Nephron progenitor cell (in vitro differentiated cells): ENCODE results near the gene EEF2KMT.
A peak's percentile ranks its signal among the peaks of the same experiment; 100 is the strongest.
"Not testable (repeated sequence)": the region's sequence is repeated elsewhere in the genome, so short reads cannot be mapped to it uniquely, and the experiment has no call there.

Experiments
- DNase-seq: peaks from one replicate; pipeline ENCODE4 v3.0.0; 2021
- H3K27ac Mint-ChIP-seq: 2 replicates; pipeline ENCODE4 v1.8.0; 2021; ENCODE audit warnings: mild to moderate bottlenecking, moderate library complexity, mixed read lengths
- H3K27me3 Mint-ChIP-seq: 2 replicates; pipeline ENCODE4 v1.8.0; 2021; ENCODE audit warnings: mild to moderate bottlenecking, low read depth, mixed read lengths; ENCODE audit not compliant: poor library complexity
- H3K36me3 Mint-ChIP-seq: 2 replicates; pipeline ENCODE4 v1.8.0; 2021; ENCODE audit warnings: low read depth, mixed read lengths
- H3K4me1 Mint-ChIP-seq: 2 replicates; pipeline ENCODE4 v1.8.0; 2021; ENCODE audit warnings: mixed read lengths
- H3K4me3 Mint-ChIP-seq: 2 replicates; pipeline ENCODE4 v1.8.0; 2021; ENCODE audit warnings: mild to moderate bottlenecking, moderate library complexity, mixed read lengths
- H3K9me3 Mint-ChIP-seq: 2 replicates; pipeline ENCODE4 v1.8.0; 2021; ENCODE audit warnings: mild to moderate bottlenecking, moderate library complexity, mixed read lengths
- TF ChIP-seq, protein P1 (sequence below): fragments of 200-600 bp; sonication (generic); IDR thresholded peaks from 2 replicates; pipeline ENCODE4 v1.5.0; 2021; ENCODE audit warnings: antibody characterized with exemption

The EEF2KMT gene

GRCh38 chr16:5108505-5109158 lies 11.0 kb upstream of the EEF2KMT start:
- Mint-ChIP-seq H3K36me3 (no peaks in the 10 kb centered on the region), H3K9me3 (no peaks in the 10 kb centered on the region), H3K4me3 (no peak overlapping the region), H3K27me3 (peaks cover 9% of the 10 kb centered on the region), H3K27ac (no peak overlapping the region), H3K4me1 (peaks cover 4% of the 10 kb centered on the region)
- TF ChIP-seq, protein P1, sequence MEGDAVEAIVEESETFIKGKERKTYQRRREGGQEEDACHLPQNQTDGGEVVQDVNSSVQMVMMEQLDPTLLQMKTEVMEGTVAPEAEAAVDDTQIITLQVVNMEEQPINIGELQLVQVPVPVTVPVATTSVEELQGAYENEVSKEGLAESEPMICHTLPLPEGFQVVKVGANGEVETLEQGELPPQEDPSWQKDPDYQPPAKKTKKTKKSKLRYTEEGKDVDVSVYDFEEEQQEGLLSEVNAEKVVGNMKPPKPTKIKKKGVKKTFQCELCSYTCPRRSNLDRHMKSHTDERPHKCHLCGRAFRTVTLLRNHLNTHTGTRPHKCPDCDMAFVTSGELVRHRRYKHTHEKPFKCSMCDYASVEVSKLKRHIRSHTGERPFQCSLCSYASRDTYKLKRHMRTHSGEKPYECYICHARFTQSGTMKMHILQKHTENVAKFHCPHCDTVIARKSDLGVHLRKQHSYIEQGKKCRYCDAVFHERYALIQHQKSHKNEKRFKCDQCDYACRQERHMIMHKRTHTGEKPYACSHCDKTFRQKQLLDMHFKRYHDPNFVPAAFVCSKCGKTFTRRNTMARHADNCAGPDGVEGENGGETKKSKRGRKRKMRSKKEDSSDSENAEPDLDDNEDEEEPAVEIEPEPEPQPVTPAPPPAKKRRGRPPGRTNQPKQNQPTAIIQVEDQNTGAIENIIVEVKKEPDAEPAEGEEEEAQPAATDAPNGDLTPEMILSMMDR = no peak
- DNase-seq = no peak

- not testable (repeated sequence) for H3K4me3 Mint-ChIP-seq, H3K27ac Mint-ChIP-seq, H3K9me3 Mint-ChIP-seq, H3K4me1 Mint-ChIP-seq, DNase-seq, H3K36me3 Mint-ChIP-seq
- peaks cover 11% of the 10 kb centered on the region for H3K27me3 Mint-ChIP-seq
Measured at GRCh38 chr16:5105039-5105438, 7.4 kb upstream of the EEF2KMT start.

- peaks cover 17% of the 10 kb centered on the region for H3K4me1 Mint-ChIP-seq
- not testable (repeated sequence) for H3K36me3 Mint-ChIP-seq, DNase-seq, H3K4me3 Mint-ChIP-seq, H3K27me3 Mint-ChIP-seq, H3K9me3 Mint-ChIP-seq, H3K27ac Mint-ChIP-seq
Measured at GRCh38 chr16:5103296-5104032, 5.9 kb upstream of the EEF2KMT start.

DNA sequence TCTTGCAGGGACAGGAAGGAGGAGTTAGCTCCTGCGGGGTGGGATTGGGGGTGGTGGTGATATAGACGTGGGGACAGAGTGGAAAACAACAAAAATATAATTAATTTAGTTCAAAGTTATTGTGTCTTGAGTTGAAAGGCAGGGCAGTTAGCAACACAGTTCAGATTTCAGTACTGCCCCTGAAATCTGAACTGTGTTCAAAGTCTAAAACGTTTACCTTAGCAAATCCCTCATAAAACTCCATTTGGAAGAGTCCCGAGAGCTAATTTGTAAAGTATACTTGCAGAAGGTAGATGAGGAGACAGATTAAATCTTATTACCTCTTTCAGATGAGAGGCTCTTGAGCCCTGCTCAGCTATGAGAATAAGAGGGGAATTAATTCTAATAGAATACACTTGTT lies 1.6 kb upstream of the EEF2KMT start:
- Mint-ChIP-seq H3K4me3 (peak overlapping the region; percentile 87), H3K4me1 (peaks cover 24% of the 10 kb centered on the region)
- H3K27ac Mint-ChIP-seq, DNase-seq, H3K9me3 Mint-ChIP-seq, H3K36me3 Mint-ChIP-seq, H3K27me3 Mint-ChIP-seq: not testable (repeated sequence)

GRCh38 chr16:5098221-5099159 lies 895 bp upstream of the EEF2KMT start:
- DNase-seq = peak; percentile 93
- Mint-ChIP-seq H3K27ac (peak overlapping the region; percentile 66), H3K4me3 (peak overlapping the region; percentile 89), H3K4me1 (peaks cover 24% of the 10 kb centered on the region)
- H3K36me3 Mint-ChIP-seq, H3K27me3 Mint-ChIP-seq, H3K9me3 Mint-ChIP-seq: not testable (repeated sequence)

- peak; percentile 48 for DNase-seq
- Mint-ChIP-seq H3K4me1 (peaks cover 24% of the 10 kb centered on the region), H3K4me3 (peak overlapping the region; percentile 89)
- not testable (repeated sequence) for H3K27me3 Mint-ChIP-seq, H3K27ac Mint-ChIP-seq, H3K9me3 Mint-ChIP-seq, H3K36me3 Mint-ChIP-seq
Measured at GRCh38 chr16:5097061-5097469, 530 bp downstream of the EEF2KMT start.

- Mint-ChIP-seq H3K27ac (peak overlapping the region; percentile 52), H3K4me3 (peak overlapping the region; percentile 89), H3K4me1 (peaks cover 24% of the 10 kb centered on the region)
- DNase-seq, H3K9me3 Mint-ChIP-seq, H3K36me3 Mint-ChIP-seq, H3K27me3 Mint-ChIP-seq: not testable (repeated sequence)
Measured at GRCh38 chr16:5096437-5097060, 1.0 kb downstream of the EEF2KMT start.

GRCh38 chr16:5095145-5095830 lies 2.3 kb downstream of the EEF2KMT start:
- not testable (repeated sequence) for H3K4me3 Mint-ChIP-seq, H3K27ac Mint-ChIP-seq, H3K9me3 Mint-ChIP-seq, H3K36me3 Mint-ChIP-seq, H3K27me3 Mint-ChIP-seq, DNase-seq
- H3K4me1 Mint-ChIP-seq = peaks cover 24% of the 10 kb centered on the region

- H3K4me3 Mint-ChIP-seq, H3K27me3 Mint-ChIP-seq, H3K27ac Mint-ChIP-seq, H3K9me3 Mint-ChIP-seq, H3K36me3 Mint-ChIP-seq, DNase-seq: not testable (repeated sequence)
- peaks cover 13% of the 10 kb centered on the region for H3K4me1 Mint-ChIP-seq
Measured at GRCh38 chr16:5093746-5094145, 3.8 kb downstream of the EEF2KMT start.

DNA sequence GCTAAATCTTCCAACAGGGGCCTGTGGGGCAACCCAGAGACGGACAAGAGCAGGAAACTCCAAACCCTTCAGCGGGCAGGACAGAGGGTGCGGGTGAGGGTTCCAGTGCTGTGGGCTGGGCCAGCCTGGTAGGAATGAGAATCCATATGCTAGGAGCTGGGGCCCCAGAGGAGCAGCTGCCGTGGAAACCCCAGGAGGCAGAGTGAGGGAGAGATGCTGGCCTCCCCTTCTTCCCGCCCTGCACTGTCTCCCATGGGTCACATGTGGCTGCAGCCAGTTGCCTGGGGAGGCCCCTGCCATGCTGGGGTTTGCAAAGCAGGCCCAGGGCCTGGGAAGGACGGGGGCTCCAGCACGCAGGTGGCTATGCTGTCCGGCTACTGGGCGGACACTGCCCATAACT lies 4.5 kb downstream of the EEF2KMT start:
- Mint-ChIP-seq H3K4me1 (peaks cover 11% of the 10 kb centered on the region), H3K27ac (peak overlapping the region; percentile 32)
- H3K4me3 Mint-ChIP-seq, H3K36me3 Mint-ChIP-seq, DNase-seq, H3K27me3 Mint-ChIP-seq, H3K9me3 Mint-ChIP-seq: not testable (repeated sequence)

- H3K4me3 Mint-ChIP-seq, H3K9me3 Mint-ChIP-seq, DNase-seq, H3K4me1 Mint-ChIP-seq, H3K27ac Mint-ChIP-seq, H3K27me3 Mint-ChIP-seq, H3K36me3 Mint-ChIP-seq: not testable (repeated sequence)
Measured at GRCh38 chr16:5090592-5090991, 7.0 kb downstream of the EEF2KMT start.

DNA sequence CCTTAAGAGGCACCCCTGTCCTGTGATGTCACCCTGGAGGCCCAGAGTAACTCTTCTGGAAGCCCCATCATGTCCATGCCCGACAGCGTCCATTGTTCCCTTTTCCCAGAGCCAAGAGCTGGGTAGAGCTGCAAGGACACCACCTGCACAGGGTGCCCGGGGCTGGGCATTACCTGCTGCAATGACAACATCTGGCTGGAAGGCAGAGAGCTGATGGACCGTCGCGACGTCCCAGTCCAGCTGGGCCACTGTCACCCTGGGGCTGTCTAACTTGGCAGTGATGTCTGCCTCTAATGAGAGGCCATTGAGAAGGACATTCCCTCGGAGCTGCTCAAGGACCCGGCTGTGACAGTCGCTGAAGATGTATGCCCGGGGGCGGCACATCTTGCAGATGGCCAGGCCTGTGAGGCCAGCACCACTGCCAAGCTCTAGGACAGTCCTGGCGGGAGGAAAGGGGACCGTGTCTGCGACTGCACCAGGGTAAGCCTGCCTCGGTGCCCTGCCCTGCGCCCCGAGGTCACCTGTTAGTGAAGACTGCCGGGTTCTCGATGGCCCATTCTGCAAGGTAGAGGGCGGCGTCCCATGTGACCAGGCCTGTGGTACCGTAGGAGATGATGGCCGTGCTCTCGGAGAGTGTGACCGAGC lies 7.6 kb downstream of the EEF2KMT start:
- H3K27ac Mint-ChIP-seq, H3K4me3 Mint-ChIP-seq, H3K4me1 Mint-ChIP-seq, DNase-seq, H3K27me3 Mint-ChIP-seq, H3K9me3 Mint-ChIP-seq: not testable (repeated sequence)
- peaks cover 11% of the 10 kb centered on the region for H3K36me3 Mint-ChIP-seq
